Measurements from ENCODE around the gene DAZAP2. TPM values are rescaled to one million over a fixed set of nuclear protein-coding genes. Genes with fewer than 3 reads are reported as not detected.

DAZAP2 gene
- total RNA-seq, 1 experiment from 2014 or later: 100 TPM

DNA sequence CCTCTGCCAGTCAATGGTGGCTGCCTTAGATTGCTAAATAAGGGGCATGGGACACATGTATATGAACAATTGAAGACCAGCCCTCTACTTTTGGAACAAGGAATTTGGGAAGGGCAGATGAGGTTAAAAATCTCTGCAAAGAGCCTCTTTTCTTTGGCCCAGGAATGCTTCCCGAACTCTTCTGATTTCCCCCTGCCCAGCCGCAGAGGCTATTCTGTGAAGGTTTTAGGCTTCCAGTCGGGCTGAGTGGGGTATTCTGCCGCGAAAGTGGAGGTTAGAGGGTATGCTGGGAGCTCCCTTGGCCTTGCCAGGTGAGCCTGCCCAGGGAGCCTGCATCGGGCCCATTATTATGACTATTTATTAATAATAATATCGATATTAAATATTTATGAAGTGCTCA is 22.0 kb upstream of the DAZAP2 start:
- TF ChIP-seq, protein P1, sequence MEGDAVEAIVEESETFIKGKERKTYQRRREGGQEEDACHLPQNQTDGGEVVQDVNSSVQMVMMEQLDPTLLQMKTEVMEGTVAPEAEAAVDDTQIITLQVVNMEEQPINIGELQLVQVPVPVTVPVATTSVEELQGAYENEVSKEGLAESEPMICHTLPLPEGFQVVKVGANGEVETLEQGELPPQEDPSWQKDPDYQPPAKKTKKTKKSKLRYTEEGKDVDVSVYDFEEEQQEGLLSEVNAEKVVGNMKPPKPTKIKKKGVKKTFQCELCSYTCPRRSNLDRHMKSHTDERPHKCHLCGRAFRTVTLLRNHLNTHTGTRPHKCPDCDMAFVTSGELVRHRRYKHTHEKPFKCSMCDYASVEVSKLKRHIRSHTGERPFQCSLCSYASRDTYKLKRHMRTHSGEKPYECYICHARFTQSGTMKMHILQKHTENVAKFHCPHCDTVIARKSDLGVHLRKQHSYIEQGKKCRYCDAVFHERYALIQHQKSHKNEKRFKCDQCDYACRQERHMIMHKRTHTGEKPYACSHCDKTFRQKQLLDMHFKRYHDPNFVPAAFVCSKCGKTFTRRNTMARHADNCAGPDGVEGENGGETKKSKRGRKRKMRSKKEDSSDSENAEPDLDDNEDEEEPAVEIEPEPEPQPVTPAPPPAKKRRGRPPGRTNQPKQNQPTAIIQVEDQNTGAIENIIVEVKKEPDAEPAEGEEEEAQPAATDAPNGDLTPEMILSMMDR (IDR thresholded peaks at IDR 0.05; ENCODE audit: insufficient read depth in 1 of 2, low read depth in 1 of 2, low read length in 1 of 2, severe bottlenecking in 1 of 2, unreplicated experiment in 1 of 2): no peak
- Histone ChIP-seq H3K27me3 (replicated peaks; ENCODE audit: control insufficient read depth, insufficient read depth, low read length) (no peaks in the 10 kb centered on the region), H3K9me3 (no peaks in the 10 kb centered on the region), H3K36me3 (ENCODE audit: control insufficient read depth, insufficient read depth, low read length) (no peaks in the 10 kb centered on the region; the same call in 1 of the 2 replicates), H3K4me1 (peaks cover 6% of the 10 kb centered on the region; the same call in 1 of the 2 replicates), H3K4me3 (ENCODE audit: low read depth, low read length) (peak overlapping the region; percentile 89)
- peaks cover 12% of the 10 kb centered on the region for H3K4me1 Mint-ChIP-seq (ENCODE audit: low read depth, unreplicated experiment)
- H3K27me3 Mint-ChIP-seq (ENCODE audit: insufficient read depth, unreplicated experiment): no peaks in the 10 kb centered on the region
- peak overlapping the region; percentile 76 for H3K4me3 Mint-ChIP-seq (ENCODE audit: unreplicated experiment)
- H3K27ac Mint-ChIP-seq (ENCODE audit: unreplicated experiment): no peak overlapping the region
- DNase-seq: no peak
- CTCF ChIA-PET: interaction anchor here (0.7 to 2.8 kb wide), 4 partner anchors 21 to 133 kb away, joined by 6 to 26 read pairs (median 8); partner anchors contain the start of genes CSRNP2 and DAZAP2
- intact Hi-C loops (cut with micrococcal nuclease; ENCODE audit: unreplicated experiment): no loop called here
- POLR2A ChIA-PET: interaction anchor here (0.6 to 2.6 kb wide), 4 partner anchors 22 to 187 kb away, joined by 4 to 39 read pairs (median 6); partner anchors contain the start of genes DAZAP2 and SMAGP
- H3K36me3 Mint-ChIP-seq (ENCODE audit: insufficient read depth, unreplicated experiment): no peaks in the 10 kb centered on the region
- no TSS peak for BruUV-seq (replicated peaks)
- H3K9me3 Mint-ChIP-seq (ENCODE audit: unreplicated experiment): no peaks in the 10 kb centered on the region

DNA sequence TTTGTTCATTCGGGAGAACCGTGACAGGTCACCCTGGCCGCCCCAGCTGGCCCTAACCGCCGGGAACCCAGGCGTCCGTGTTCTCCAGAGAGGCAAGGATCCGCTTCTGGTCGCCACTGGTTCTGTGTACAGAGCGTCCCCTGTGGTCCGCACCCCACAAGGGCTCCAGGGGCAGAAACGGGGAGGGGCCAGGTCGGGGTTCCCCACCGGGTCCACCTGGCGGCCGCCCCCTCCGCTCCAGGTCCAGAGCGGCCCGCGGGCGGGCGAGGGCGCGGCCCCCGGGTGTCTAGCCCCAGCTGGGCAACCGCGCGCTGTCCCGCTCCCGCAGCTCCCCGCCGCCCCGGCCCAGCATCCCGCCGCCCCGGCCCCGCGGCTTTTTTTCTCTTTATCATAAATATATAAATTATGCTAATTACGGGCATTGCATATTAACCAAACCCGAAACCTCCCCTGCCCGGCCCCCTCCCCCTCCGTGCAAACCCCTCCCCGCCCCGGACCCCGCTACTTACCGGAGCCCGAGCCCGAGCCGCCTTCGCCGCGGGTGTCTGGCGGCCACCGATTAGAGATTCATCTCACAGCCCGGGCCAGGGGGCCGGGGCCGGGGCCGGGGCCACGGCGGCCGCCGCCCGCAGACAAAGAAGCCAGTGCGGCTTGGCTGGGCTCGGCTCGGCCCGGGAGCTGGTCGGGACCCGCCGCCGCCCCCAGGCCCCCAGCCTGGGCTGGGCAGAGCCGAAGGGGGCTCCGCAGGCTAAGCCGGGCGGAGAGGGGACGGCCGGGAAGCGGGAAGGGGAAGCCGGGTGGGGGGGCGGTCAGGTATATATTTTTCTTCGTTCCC is 21.3 kb upstream of the DAZAP2 start:
- Mint-ChIP-seq H3K9me3 (ENCODE audit: unreplicated experiment) (no peaks in the 10 kb centered on the region), H3K4me1 (ENCODE audit: low read depth, unreplicated experiment) (peaks cover 15% of the 10 kb centered on the region)
- CTCF ChIA-PET: interaction anchor here (0.6 to 2.8 kb wide), 20 partner anchors 9 to 1920 kb away, joined by 3 to 26 read pairs (median 5); partner anchors contain the start of genes CSRNP2 and DAZAP2

More for the DNA sequence above, 21.3 kb upstream of the DAZAP2 start:
- Histone ChIP-seq H3K4me3 (ENCODE audit: low read depth, low read length) (peak overlapping the region; percentile 89), H3K9me3 (no peaks in the 10 kb centered on the region), H3K4me1 (peaks cover 6% of the 10 kb centered on the region; the same call in 1 of the 2 replicates), H3K27me3 (replicated peaks; ENCODE audit: control insufficient read depth, insufficient read depth, low read length) (no peaks in the 10 kb centered on the region), H3K36me3 (ENCODE audit: control insufficient read depth, insufficient read depth, low read length) (no peaks in the 10 kb centered on the region; the same call in 1 of the 2 replicates)
- Mint-ChIP-seq H3K4me3 (ENCODE audit: unreplicated experiment) (peak overlapping the region; percentile 76), H3K36me3 (ENCODE audit: insufficient read depth, unreplicated experiment) (peaks cover 3% of the 10 kb centered on the region), H3K27me3 (ENCODE audit: insufficient read depth, unreplicated experiment) (no peaks in the 10 kb centered on the region), H3K27ac (ENCODE audit: unreplicated experiment) (peak overlapping the region; percentile 94)
- intact Hi-C loops (cut with micrococcal nuclease; ENCODE audit: unreplicated experiment): no loop called here
- POLR2A ChIA-PET: interaction anchor here (0.5 to 2.6 kb wide), 15 partner anchors 13 to 454 kb away, joined by 3 to 39 read pairs (median 6); partner anchors contain the start of genes ATF1, CSRNP2, DAZAP2 and LETMD1
- BruUV-seq (replicated peaks): no TSS peak
- peak in 1 of 2 experiments; percentile 70 for DNase-seq
- TF ChIP-seq, protein P1 (IDR thresholded peaks at IDR 0.05; ENCODE audit: insufficient read depth in 1 of 2, low read depth in 1 of 2, low read length in 1 of 2, severe bottlenecking in 1 of 2, unreplicated experiment in 1 of 2): peak; percentile 26 to 39

Data from Caco-2 (cell line).